IMR-90 (cell line): ENCODE measurements around the gene JPT2. TPM values are rescaled to one million over a fixed set of nuclear protein-coding genes. Genes with fewer than 3 reads are reported as not detected.

Experiments
- ATAC-seq: fragments of 200-7000 bp; cut with Tn5 transposase; 2 replicates; pipeline ENCODE4 v1.9.1; 2020; ENCODE audit warnings: low read depth, mild to moderate bottlenecking, moderate library complexity
- BruUV-seq: library from RNA; stranded (reverse); fragments of 400-500 nt; replicated peaks from 2 replicates; lab custom pipeline; 2021; lab: Mats Ljungman, UMichigan
- CTCF ChIA-PET: fragments of 300-600 bp; formaldehyde crosslinking; extraction: SDS; loops from one replicate; lab custom pipeline; 2021; ENCODE audit warnings: antibody characterized with exemption; lab: Yijun Ruan, JAX
- POLR2A ChIA-PET: fragments of 300-600 bp; sonication (Branson Sonifier 250); formaldehyde crosslinking; loops from one replicate; lab custom pipeline; 2022; ENCODE audit warnings: antibody characterized with exemption; ENCODE audit not compliant: unreplicated experiment; lab: Charles Lee
- DNase-seq: peaks from one replicate; pipeline ENCODE4 v3.0.0; 2013
- H2AFZ ChIP-seq: replicated peaks from 2 replicates; pipeline ENCODE3; 2013; ENCODE audit warnings: low read length, mild to moderate bottlenecking; ENCODE audit not compliant: poor library complexity
- H2AK5ac ChIP-seq: 2 replicates; pipeline ENCODE4 v1.6.1; 2013; ENCODE audit warnings: low read depth, low read length, inconsistent platforms
- H2AK9ac ChIP-seq: replicated peaks from 2 replicates; pipeline ENCODE3; 2013; ENCODE audit warnings: mild to moderate bottlenecking, low read depth, low read length, moderate library complexity; ENCODE audit not compliant: poor library complexity
- H2BK120ac ChIP-seq: 2 replicates; pipeline ENCODE4 v1.6.1; 2013; ENCODE audit warnings: low read depth, low read length, inconsistent platforms
- H2BK15ac ChIP-seq: 3 replicates; pipeline ENCODE4 v1.6.1; 2013; ENCODE audit warnings: low read depth, low read length, inconsistent platforms
- H2BK20ac ChIP-seq: 2 replicates; pipeline ENCODE4 v1.6.1; 2013; ENCODE audit warnings: low read depth, mild to moderate bottlenecking, inconsistent platforms, low read length, moderate library complexity
- H2BK5ac ChIP-seq: 2 replicates; pipeline ENCODE4 v1.6.1; 2013; ENCODE audit warnings: mild to moderate bottlenecking, low read depth, low read length, inconsistent platforms; ENCODE audit not compliant: poor library complexity, severe bottlenecking
- H3K14ac ChIP-seq: replicated peaks from 2 replicates; pipeline ENCODE4 v1.6.1; 2013; ENCODE audit warnings: low read depth, low read length, inconsistent platforms
- H3K18ac ChIP-seq: 2 replicates; pipeline ENCODE4 v1.6.1; 2013; ENCODE audit warnings: low read depth, low read length, control low read depth
- H3K23ac ChIP-seq: 2 replicates; pipeline ENCODE4 v1.6.1; 2013; ENCODE audit warnings: low read depth, low read length, inconsistent platforms
- H3K27ac ChIP-seq: 2 replicates; pipeline ENCODE4 v1.5.1; 2013; ENCODE audit warnings: mild to moderate bottlenecking, control low read depth, low read length; ENCODE audit not compliant: insufficient read depth
- H3K27me3 ChIP-seq: 2 replicates; pipeline ENCODE4 v1.6.1; 2013; ENCODE audit warnings: low read length; ENCODE audit not compliant: control insufficient read depth, insufficient read depth
- H3K36me3 ChIP-seq: 2 replicates; pipeline ENCODE4 v1.6.1; 2013; ENCODE audit warnings: low read length, mixed read lengths; ENCODE audit not compliant: control insufficient read depth, insufficient read depth
- H3K4ac ChIP-seq: 2 replicates; pipeline ENCODE4 v1.6.1; 2013; ENCODE audit warnings: low read depth, low read length, inconsistent platforms
- H3K4me1 ChIP-seq: 2 replicates; pipeline ENCODE4 v1.6.1; 2013; ENCODE audit warnings: low read length, mixed read lengths; ENCODE audit not compliant: control insufficient read depth, insufficient read depth
- H3K4me2 ChIP-seq: 2 replicates; pipeline ENCODE4 v1.6.1; 2013; ENCODE audit warnings: low read depth, mild to moderate bottlenecking, control low read depth, low read length, moderate library complexity
- H3K4me3 ChIP-seq: 2 replicates; pipeline ENCODE4 v1.5.1; 2013; ENCODE audit warnings: low read depth, mild to moderate bottlenecking, control low read depth, low read length, moderate library complexity; ENCODE audit not compliant: insufficient read depth
- H3K56ac ChIP-seq: 2 replicates; pipeline ENCODE4 v1.6.1; 2013; ENCODE audit warnings: low read length, inconsistent platforms; ENCODE audit not compliant: insufficient read depth; ENCODE audit errors: extremely low read depth
- H3K79me1 ChIP-seq, 2 experiments: 2 replicates each; pipeline ENCODE4 v1.6.1; 2013; ENCODE audit warnings: low read length in 2 of 2, inconsistent platforms in 1 of 2, low read depth in 1 of 2
- H3K9ac ChIP-seq: 2 replicates; pipeline ENCODE4 v1.6.1; 2013; ENCODE audit warnings: low read depth, low read length, control low read depth
- H3K9me1 ChIP-seq: 2 replicates; pipeline ENCODE4 v1.6.1; 2013; ENCODE audit warnings: low read length, inconsistent platforms; ENCODE audit not compliant: insufficient read depth
- H3K9me3 ChIP-seq: 2 replicates; pipeline ENCODE4 v1.6.1; 2013; ENCODE audit warnings: low read length; ENCODE audit not compliant: control insufficient read depth, insufficient read depth
- H4K20me1 ChIP-seq: 2 replicates; pipeline ENCODE4 v1.6.1; 2013; ENCODE audit warnings: low read length, inconsistent platforms; ENCODE audit not compliant: insufficient read depth
- H4K5ac ChIP-seq: 2 replicates; pipeline ENCODE4 v1.6.1; 2013; ENCODE audit warnings: mild to moderate bottlenecking, low read depth, low read length, control low read depth
- H4K8ac ChIP-seq, 2 experiments: 2 replicates each; pipeline ENCODE4 v1.6.1; 2013; ENCODE audit warnings: low read depth in 2 of 2, low read length in 2 of 2, control low read depth in 1 of 2, inconsistent platforms in 1 of 2
- H4K91ac ChIP-seq: 2 replicates; pipeline ENCODE4 v1.6.1; 2013; ENCODE audit warnings: low read depth, low read length, inconsistent platforms; ENCODE audit not compliant: insufficient read depth
- FOS ChIP-seq: fragments of 150-350 bp; IDR thresholded peaks from 2 replicates; pipeline ENCODE4 v1.6.1; 2016; ENCODE audit warnings: low read depth, low read length
- MAFK ChIP-seq: IDR thresholded peaks from 2 replicates; pipeline ENCODE4 v1.6.1; 2012; ENCODE audit warnings: low read depth, low read length, improper control_type of control experiment
- MXI1 ChIP-seq: IDR thresholded peaks from 2 replicates; pipeline ENCODE4 v1.6.1; 2012; ENCODE audit warnings: low read depth, mild to moderate bottlenecking, low read length, moderate library complexity, borderline replicate concordance
- NFE2L2 ChIP-seq: fragments of 150-350 bp; IDR thresholded peaks from 2 replicates; pipeline ENCODE4 v1.6.1; 2016; ENCODE audit warnings: low read depth, mild to moderate bottlenecking, low read length
- RAD21 ChIP-seq: IDR thresholded peaks from 2 replicates; pipeline ENCODE4 v1.6.1; 2012; ENCODE audit warnings: low read length, improper control_type of control experiment
- USF2 ChIP-seq: fragments of 150-350 bp; IDR thresholded peaks from 2 replicates; pipeline ENCODE4 v1.6.1; 2017; ENCODE audit warnings: mild to moderate bottlenecking, antibody characterized with exemption, low read length, low read depth
- WGBS, 2 experiments: methylation state at CpG; one replicate each; pipeline versions ENCODE4 v1.1.5 to v1.1.7; 2013; ENCODE audit warnings: missing lambda C conversion rate in 2 of 2; ENCODE audit not compliant: insufficient read length in 1 of 2; ENCODE audit errors: extremely low coverage in 2 of 2; 5-methylcytosine and 5-hydroxymethylcytosine counted together
- dilution Hi-C: fragments of 300-500 bp; cut with HindIII; formaldehyde crosslinking; loops from one replicate; pipeline ENCODE4 v1.14.3; 2018; ENCODE audit warnings: low sequenced_read_pairs; ENCODE audit not compliant: unreplicated experiment
- in situ Hi-C: fragments of 300-500 bp; cut with MboI; formaldehyde crosslinking; loops from 3 replicates; pipeline ENCODE4 v1.14.3; 2019; ENCODE audit warnings: low sequenced_read_pairs, inconsistent platforms, mixed read lengths
- intact Hi-C: fragments of 100-400 bp; cut with micrococcal nuclease; formaldehyde crosslinking; loops from 2 replicates; pipeline ENCODE4 v1.10.0; 2022
- polyA plus RNA-seq, 3 experiments: library from polyadenylated mRNA; depleted of rRNA; stranded (reverse); fragments of >200 nt; gene quantifications; 2 replicates each; pipeline ENCODE4 v1.2.3, GENCODE V29; 2012; ENCODE audit warnings: low replicate concordance in 1 of 3
- total RNA-seq: library from RNA; depleted of rRNA; stranded (reverse); fragments of >200 nt; gene quantifications from 2 replicates; pipeline ENCODE4 v1.2.3, GENCODE V29; 2012

Gene JPT2
- total and polyA plus RNA-seq, 2 of the 4 experiments (the other 2 are of a cell fraction): 40.0 to 41.5 TPM

- H3K27ac ChIP-seq: no peak overlapping the region
- H4K20me1 ChIP-seq: no peaks in the 10 kb centered on the region
- no peak overlapping the region for H2AFZ ChIP-seq
- no peaks in the 10 kb centered on the region for H3K9me3 ChIP-seq
- H3K36me3 ChIP-seq: peaks cover 87% of the 10 kb centered on the region
- H2AK5ac ChIP-seq: no peak overlapping the region
- H2BK20ac ChIP-seq: no peak overlapping the region
- WGBS, 2 experiments: 95% methylated on average over 13 of the region's 14 CpGs; no CpG with 5 or more reads in 1 of the 2 experiments
- no peak overlapping the region for H4K8ac ChIP-seq
- ChIA-PET CTCF (no interaction called here), POLR2A (no interaction called here)
- H3K9me1 ChIP-seq: peaks cover 3% of the 10 kb centered on the region
- no peak overlapping the region for H2BK5ac ChIP-seq
- no peak overlapping the region for H3K56ac ChIP-seq
- H2BK15ac ChIP-seq: no peak overlapping the region
- DNase-seq: no peak
- H4K91ac ChIP-seq: no peak overlapping the region
- peaks cover 3 to 9% of the 10 kb centered on the region in 2 experiments; a peak in 3 of 4 replicates for H3K79me1 ChIP-seq
- no peak overlapping the region for H2AK9ac ChIP-seq
- no peak overlapping the region for H2BK120ac ChIP-seq
- H3K4me1 ChIP-seq: no peaks in the 10 kb centered on the region
- BruUV-seq: no TSS peak
- TF ChIP-seq FOS: no peak
- no peak for TF ChIP-seq USF2
- no peak for TF ChIP-seq MAFK
- no peak for TF ChIP-seq RAD21
- TF ChIP-seq NFE2L2: no peak
- no peak for TF ChIP-seq MXI1
- no peaks in the 10 kb centered on the region for H3K27me3 ChIP-seq
- no peak overlapping the region for H4K5ac ChIP-seq
- H3K14ac ChIP-seq: no peak overlapping the region
- intact Hi-C loops: no loop called here
- no peak overlapping the region for H3K4me2 ChIP-seq
- in situ Hi-C loops: no loop called here
- dilution Hi-C loops: no loop called here
- H3K9ac ChIP-seq: no peak overlapping the region
- H3K4me3 ChIP-seq: no peak overlapping the region
- no peak overlapping the region for H3K18ac ChIP-seq
- no peak overlapping the region for H3K4ac ChIP-seq
- no peak overlapping the region for H3K23ac ChIP-seq
- no peak for ATAC-seq
These were observed 10.2 kb upstream of the JPT2 start for GRCh38 chr16:1667916-1668315.
